ENCODE data around the gene SLC35F5. TPM values are rescaled to one million over a fixed set of nuclear protein-coding genes. Genes with fewer than 3 reads are reported as not detected.

SLC35F5 gene
- total RNA-seq, 1 experiment from 2014 or later = 14.3 TPM

DNA sequence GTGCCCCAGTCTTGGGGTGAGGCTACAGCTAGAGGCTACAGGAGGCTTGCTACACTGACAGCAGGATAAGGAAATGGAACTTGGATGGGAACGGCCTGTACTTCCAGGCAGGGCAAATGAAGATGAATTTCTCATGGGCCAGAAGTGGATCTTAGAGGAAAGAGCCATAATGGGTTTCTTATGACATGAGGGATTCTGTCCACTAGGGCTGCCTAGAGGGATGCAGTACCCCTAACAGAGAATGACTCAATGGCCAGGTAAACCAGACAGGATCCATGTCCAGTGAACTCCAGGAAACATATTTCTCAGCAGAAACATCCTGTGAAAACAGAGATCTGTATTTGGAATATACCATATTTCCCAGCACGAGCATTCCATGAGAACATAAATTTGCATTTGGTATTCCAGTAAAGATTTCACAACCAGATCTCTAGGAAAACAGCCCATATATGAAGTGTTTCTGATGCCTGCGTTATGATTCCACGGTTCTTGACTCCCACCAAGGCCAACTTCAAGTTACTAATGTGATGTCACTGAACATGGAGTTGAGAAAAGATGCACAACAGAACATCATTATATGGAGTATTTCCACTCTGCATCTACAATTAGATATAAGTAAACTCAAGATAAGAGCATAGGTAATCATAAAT, 11.5 kb upstream of the SLC35F5 start:
- DNase-seq (ENCODE audit: low read depth, low spot score) (no peak), ATAC-seq (no peak)
- Histone ChIP-seq H4K20me1 (ENCODE audit: insufficient read depth) (no peaks in the 10 kb centered on the region), H3K27ac (ENCODE audit: low read depth, low read length) (no peak overlapping the region), H3K4me3 (replicated peaks in 1 of 2; ENCODE audit: low read depth in 1 of 2, low read length in 2 of 2) (no peak overlapping the region), H3K9me2 (ENCODE audit: insufficient read depth) (no peaks in the 10 kb centered on the region), H3K36me3 (ENCODE audit: control insufficient read depth in 1 of 2, insufficient read depth in 2 of 2, low read length in 2 of 2) (no peaks in the 10 kb centered on the region), H3K79me2 (ENCODE audit: insufficient read depth, low read length) (no peaks in the 10 kb centered on the region), H3K9me3 (ENCODE audit: control insufficient read depth in 1 of 2, insufficient read depth in 1 of 2, low read depth in 1 of 2, low read length in 2 of 2) (no peaks in the 10 kb centered on the region), H3K27me3 (ENCODE audit: insufficient read depth, low read length) (no peaks in the 10 kb centered on the region), H2AFZ (ENCODE audit: low read depth, low read length, poor library complexity, severe bottlenecking) (no peak overlapping the region), H3K4me2 (ENCODE audit: low read length) (no peak overlapping the region), H3K4me1 (ENCODE audit: control insufficient read depth in 1 of 2, insufficient read depth in 2 of 2, low read length in 2 of 2) (no peaks in the 10 kb centered on the region), H3K9ac (ENCODE audit: low read length) (no peak overlapping the region)
- ChIA-PET POLR2A (no interaction called here), CTCF (no interaction called here), RAD21 (ENCODE audit: low non-redundant PET in 1 of 2, low total read pairs in 2 of 2, uncharacterized antibody in 2 of 2, unreplicated experiment in 2 of 2) (interaction anchor here in 1 of 2 experiments (0.7 kb wide), 1 partner anchor 211 kb away, joined by 3 read pairs; no protein-coding TSS in a partner anchor)
- no TSS peak for BruUV-seq (replicated peaks)
- intact Hi-C loops (cut with micrococcal nuclease) = no loop called here
- TF ChIP-seq FOSL1 (IDR thresholded peaks at IDR 0.05; ENCODE audit: low read depth) = no peak
- TF ChIP-seq, protein P1, sequence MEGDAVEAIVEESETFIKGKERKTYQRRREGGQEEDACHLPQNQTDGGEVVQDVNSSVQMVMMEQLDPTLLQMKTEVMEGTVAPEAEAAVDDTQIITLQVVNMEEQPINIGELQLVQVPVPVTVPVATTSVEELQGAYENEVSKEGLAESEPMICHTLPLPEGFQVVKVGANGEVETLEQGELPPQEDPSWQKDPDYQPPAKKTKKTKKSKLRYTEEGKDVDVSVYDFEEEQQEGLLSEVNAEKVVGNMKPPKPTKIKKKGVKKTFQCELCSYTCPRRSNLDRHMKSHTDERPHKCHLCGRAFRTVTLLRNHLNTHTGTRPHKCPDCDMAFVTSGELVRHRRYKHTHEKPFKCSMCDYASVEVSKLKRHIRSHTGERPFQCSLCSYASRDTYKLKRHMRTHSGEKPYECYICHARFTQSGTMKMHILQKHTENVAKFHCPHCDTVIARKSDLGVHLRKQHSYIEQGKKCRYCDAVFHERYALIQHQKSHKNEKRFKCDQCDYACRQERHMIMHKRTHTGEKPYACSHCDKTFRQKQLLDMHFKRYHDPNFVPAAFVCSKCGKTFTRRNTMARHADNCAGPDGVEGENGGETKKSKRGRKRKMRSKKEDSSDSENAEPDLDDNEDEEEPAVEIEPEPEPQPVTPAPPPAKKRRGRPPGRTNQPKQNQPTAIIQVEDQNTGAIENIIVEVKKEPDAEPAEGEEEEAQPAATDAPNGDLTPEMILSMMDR (IDR thresholded peaks at IDR 0.05 in 2 of 3, conservative IDR thresholded peaks at IDR 0.05 in 1 of 3; ENCODE audit: borderline replicate concordance in 1 of 3, insufficient read depth in 1 of 3, low read depth in 2 of 3, low read length in 2 of 3) = peak in 1 of 3 experiments; percentile 15; a peak in 1 of 6 replicates

DNA sequence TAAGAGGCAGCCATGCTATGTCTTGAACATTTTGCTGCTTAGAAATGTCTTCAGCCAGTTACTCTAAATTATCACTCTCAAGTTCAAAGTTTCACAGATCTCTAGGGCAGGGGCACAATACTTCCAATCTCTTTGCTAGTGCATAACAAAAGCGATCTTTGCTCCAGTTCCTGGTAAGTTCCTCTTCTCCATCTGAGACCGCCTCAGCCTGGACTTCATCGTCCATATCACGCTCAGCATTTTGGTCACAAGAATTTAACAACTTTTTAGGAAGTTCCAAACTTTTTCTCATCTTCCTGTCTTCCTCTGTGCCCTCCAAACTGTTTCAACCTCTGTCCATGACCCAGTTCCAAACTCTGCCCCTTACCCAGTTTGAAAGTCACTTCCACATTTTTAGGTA, 8.8 kb upstream of the SLC35F5 start:
- Histone ChIP-seq H3K4me3 (replicated peaks in 1 of 2; ENCODE audit: low read depth in 1 of 2, low read length in 2 of 2) (no peak overlapping the region), H3K36me3 (ENCODE audit: control insufficient read depth in 1 of 2, insufficient read depth in 2 of 2, low read length in 2 of 2) (no peaks in the 10 kb centered on the region), H3K9ac (ENCODE audit: low read length) (no peak overlapping the region), H2AFZ (ENCODE audit: low read depth, low read length, poor library complexity, severe bottlenecking) (no peak overlapping the region), H3K27me3 (ENCODE audit: insufficient read depth, low read length) (no peaks in the 10 kb centered on the region), H3K9me2 (ENCODE audit: insufficient read depth) (no peaks in the 10 kb centered on the region), H3K9me3 (ENCODE audit: control insufficient read depth in 1 of 2, insufficient read depth in 1 of 2, low read depth in 1 of 2, low read length in 2 of 2) (no peaks in the 10 kb centered on the region), H3K27ac (ENCODE audit: low read depth, low read length) (no peak overlapping the region), H3K4me1 (ENCODE audit: control insufficient read depth in 1 of 2, insufficient read depth in 2 of 2, low read length in 2 of 2) (no peaks in the 10 kb centered on the region), H4K20me1 (ENCODE audit: insufficient read depth) (no peaks in the 10 kb centered on the region), H3K4me2 (ENCODE audit: low read length) (no peak overlapping the region), H3K79me2 (ENCODE audit: insufficient read depth, low read length) (no peaks in the 10 kb centered on the region)
- BruUV-seq (replicated peaks) = no TSS peak
- no peak for ATAC-seq
- ChIA-PET CTCF (no interaction called here), POLR2A (no interaction called here), RAD21 (ENCODE audit: low non-redundant PET in 1 of 2, low total read pairs in 2 of 2, uncharacterized antibody in 2 of 2, unreplicated experiment in 2 of 2) (no interaction called here)
- intact Hi-C loops (cut with micrococcal nuclease) = no loop called here
- TF ChIP-seq TCF7L2 (IDR thresholded peaks at IDR 0.05; ENCODE audit: borderline replicate concordance, extremely low read depth, insufficient read depth, insufficient read length) (no peak), FOSL1 (IDR thresholded peaks at IDR 0.05; ENCODE audit: low read depth) (no peak)
- TF ChIP-seq, protein P1 (IDR thresholded peaks at IDR 0.05 in 2 of 3, conservative IDR thresholded peaks at IDR 0.05 in 1 of 3; ENCODE audit: borderline replicate concordance in 1 of 3, insufficient read depth in 1 of 3, low read depth in 2 of 3, low read length in 2 of 3) = no peak
- no peak for DNase-seq (ENCODE audit: low read depth, low spot score)
